GM18873 (cell line): ENCODE results near the gene ENTHD1.
"Not testable (repeated sequence)": the region's sequence is repeated elsewhere in the genome, so short reads cannot be mapped to it uniquely, and the experiment has no call there.

ENCODE experiments used
- ATAC-seq: cut with Tn5 transposase; IDR thresholded peaks from one replicate; pipeline ENCODE4 v1.9.1; 2021; ENCODE audit warnings: mild to moderate bottlenecking, moderate library complexity, moderate number of reproducible peaks; ENCODE audit not compliant: unreplicated experiment, low FRiP score

The ENTHD1 gene

DNA sequence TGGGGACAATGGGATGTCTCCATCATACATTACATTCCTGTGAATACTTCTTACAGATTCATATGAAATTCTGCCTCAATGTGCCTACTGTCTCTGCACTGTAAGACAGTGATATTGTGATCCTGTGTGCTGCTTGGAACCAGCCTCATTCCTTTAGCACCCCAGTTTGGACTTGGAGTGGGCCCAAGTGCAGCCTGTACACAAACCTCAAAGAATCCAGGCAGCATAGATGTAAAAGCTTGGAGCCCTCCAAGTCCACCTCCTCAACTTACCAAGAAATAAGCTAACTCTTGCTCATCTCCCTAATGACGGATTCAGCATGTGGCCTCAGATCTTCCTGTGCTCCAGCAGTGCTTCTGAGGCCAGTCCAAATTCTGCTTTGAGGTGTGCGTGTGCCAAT is 31.7 kb upstream of the ENTHD1 start:
- ATAC-seq, result no peak

DNA sequence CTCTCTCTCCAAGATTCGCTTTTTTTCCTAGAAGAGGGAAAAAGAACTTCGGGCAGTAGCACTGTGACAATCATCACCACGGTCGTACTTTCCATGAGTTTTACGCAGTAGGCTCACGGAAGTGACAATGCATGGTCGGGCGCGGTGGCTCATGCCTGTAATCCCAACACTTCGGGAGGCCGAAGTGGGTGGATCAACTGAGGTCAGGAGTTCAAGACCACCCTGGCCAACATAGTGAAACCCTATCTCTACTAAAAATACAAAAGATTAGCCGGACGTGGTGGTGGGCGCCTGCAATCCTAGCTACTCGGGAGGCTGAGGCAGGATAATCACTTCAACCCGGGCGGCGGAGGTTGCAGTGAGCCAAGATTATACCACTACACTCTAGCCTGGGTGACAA is 30.7 kb upstream of the ENTHD1 start:
- ATAC-seq, result no peak

DNA sequence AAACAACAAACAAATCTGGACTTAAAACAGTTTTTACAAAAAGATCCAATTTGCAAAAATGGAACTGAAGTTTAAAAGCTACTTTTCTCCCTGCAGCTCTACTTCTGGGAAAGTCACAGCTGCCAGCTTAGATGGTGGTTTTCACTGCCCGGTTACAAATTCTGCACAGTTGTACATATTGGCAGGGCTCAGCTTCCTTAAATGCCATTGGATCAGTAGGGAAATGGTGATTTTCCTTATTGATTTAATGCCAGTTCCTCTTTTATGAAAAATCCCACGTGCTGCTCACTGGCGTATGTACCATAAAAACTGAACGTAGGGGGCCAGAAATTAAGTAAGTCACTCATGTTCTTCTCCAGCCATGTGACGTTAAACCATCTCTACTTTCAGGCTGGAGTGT is 30.1 kb upstream of the ENTHD1 start:
- no peak for ATAC-seq

DNA sequence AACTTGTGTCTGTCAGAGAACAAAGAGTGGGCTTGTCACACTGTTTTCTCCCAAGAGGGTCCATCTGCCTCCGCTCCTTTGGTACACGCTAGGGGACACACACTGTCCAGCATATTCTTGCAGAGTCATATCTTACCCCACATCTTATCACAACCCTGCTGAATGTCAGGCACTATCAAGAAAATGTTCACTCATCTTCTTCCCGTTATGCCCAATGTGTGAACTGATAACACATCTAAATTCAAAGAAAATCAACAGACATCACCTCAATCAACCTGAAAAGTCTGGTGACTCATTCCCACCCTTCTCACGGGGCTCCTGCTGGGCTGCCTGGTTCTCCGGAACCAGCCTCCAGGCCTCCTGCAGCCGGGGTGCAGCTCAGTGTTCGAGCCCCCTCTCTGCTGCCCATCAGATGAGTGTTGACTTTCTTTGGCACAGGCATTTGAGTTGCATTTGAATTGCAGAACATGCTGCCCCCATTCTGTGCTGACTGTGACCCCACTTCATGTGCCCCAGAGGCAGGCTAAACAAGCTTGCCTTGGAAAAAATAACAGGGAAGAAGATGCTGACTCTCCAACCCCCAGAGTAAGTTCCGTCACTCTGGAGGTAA is 26.7 kb upstream of the ENTHD1 start:
- no peak for ATAC-seq

DNA sequence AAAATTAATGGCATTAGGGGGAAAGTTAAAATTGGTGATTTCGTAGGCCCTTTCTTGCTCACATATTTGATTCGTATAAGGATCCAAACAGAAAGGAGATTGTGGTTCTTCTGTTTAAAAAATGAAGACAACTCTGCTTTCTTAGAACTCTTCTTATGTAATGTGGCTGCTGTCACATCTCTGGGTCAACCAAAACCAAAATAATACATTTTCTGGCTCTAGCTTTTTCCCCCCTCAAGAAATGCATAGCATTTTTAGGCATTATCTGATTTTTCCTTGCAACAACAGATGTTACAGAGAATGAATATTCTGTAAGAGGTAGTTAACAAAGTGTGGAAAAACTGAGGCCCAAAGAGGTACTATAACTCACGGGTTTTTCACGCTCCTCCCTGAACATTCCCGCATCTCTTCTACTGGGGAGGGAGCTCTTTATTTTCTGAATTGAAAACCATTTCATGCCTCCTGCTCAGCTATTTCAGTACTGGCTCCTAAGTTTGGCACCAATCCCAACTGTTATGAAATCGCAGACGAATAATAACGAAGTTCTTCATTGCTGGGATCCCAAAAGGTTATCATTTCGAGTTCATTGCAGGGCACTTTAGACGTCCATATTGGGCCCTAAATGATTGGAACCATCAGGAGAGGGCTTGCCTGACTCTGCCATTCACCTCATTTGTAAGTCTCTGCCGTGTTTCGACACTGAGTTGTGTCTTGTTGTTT is 24.4 kb upstream of the ENTHD1 start:
- ATAC-seq, result no peak

DNA sequence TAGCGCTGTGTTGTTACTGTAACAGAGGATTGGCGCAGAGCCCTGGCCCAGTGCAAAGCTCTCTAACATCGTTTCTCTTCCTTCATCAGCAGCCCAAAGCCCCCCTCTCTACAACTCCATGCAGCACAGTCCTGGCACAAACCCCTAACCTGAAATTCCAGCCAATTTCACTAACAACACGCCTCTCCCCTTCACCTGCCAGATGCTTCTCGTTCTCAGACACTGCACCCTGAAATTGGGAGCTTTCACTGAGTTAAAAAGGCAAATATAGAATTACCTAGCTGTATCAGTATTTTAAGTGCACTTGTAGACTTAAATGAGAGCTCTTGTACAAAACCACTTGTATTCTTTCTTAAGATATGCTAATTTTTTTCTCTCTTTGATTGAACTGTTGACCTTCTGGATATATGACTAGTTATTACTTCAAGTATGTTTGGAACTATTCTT is 23.7 kb upstream of the ENTHD1 start:
- no peak for ATAC-seq

DNA sequence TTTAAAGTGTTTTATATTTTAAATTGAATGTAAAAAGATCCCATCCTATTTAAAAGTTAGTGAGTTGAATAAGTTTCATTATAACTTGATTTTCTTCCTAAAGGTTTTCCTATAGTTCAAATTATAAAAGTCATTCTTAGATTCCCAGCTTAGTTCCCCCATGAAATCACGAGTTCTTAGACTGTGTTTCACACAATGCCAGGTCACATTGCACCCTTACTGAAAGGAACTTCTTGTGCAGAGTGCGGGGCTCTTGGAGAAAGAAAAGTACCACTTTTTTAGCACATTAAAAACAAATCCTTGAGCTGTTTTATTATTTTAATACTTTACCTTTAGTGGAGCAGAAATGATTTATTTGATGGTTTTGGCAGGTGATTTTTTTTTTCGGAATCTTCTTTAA is 22.9 kb upstream of the ENTHD1 start:
- no peak for ATAC-seq

DNA sequence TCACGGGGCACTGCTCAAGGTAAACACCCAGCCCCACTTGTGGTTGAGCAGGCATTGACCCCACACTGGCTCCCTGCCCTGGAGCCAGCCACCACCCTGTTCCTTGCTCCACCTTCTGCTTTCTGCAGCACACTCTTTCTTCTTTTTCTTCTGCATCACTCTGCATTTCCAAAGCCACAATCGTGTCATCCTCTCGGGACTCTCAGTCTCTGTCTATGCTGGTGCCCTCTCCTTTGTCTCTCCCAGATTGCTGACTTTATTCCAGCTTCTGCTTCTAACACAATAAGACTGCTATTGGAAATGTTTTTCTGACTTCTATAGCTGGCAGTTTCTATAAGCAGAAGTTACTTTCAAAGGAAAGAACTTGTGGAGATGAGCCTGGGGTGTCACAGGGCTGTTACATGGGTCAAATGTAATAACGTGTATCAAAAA is 21.8 kb upstream of the ENTHD1 start:
- no peak for ATAC-seq

DNA sequence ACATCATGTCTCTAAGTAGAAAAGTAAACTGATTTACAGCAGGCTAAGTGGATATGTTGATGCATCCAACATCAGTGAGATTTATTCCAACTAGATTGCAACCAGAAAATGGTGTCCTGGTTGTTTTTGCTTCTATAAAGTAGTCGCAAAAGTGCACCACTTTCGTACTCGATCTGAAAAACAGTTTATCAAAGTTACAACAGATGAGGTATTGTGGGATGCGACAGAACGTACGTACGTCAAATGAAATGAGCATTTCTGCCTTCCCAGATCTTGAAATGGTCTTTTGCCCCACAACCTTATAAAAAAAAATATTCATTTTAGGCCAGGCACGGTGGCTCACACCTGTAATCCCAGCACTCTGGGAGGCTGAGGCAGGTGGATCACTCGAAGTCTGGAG is 21.0 kb upstream of the ENTHD1 start:
- no peak for ATAC-seq

DNA sequence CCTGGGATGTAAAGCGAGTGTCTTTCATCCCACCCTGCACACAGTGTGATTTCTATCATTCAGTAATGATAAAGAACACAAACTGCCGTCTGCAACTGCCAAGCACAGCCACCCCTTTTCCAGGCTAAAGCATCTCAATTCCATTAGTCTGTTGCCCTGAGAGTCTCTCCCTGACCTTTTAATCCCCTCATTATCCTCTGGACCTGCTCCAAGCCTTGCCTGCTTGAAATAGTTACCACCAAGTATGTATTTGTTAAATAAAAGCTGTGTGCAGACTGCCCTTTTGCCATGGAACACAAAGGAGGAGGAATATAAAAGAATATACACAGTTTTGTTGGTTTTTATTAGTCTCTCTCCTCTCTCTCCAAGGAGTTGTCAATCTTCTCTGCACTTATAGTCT is 20.3 kb upstream of the ENTHD1 start:
- ATAC-seq, result no peak

DNA sequence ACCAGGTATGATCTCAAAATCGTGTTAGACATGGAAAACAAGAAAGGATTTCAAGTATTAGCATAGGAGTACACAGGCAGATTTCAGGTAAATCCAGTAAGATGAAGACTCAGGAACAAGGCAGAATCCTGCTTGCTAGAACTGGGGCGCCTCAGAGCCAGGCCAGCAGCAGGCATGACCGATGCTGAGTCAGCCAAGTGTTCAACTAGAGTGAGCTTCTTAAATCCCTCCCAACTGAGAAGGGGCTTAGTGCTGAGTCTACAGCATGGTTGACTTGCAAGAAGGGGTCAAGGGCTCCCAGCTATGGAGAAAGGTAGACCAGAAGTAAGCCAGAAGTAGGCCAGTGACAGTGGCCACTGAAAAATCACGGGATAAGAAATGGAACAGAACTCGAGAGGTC is 19.8 kb upstream of the ENTHD1 start:
- ATAC-seq, result no peak

DNA sequence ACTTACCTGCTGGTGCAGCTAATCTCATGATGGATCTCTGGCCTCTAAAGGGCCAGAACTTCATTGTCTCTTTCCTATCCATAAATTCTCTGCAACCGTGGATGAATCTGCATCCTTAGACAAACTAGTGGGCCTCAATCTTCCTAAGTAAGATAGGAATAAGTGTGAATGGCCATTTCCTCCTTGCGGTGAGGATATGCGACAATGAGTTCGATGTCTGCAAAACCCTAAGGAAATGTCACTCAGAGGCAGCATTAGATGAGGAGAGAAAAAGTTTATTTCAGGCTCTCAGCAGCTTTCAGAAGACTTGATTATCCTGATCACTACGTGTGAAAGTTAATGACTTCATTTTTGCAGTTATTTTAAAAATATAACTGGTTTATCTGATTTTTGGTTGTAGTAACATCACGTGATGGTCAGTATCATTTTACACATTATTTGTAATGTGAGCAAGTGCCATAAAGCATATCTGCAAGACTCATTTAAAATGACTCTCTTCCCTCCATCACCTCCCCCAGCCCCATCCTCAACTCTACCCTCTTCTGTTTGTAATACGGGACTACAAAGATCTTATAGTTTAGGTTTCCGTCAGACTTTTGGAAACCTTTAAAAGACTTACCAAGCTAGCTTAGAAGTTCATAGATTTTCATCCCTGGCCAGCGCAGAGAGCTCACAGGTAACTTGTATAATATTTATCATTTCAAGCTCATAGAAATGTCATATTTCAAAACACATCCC is 17.5 kb upstream of the ENTHD1 start:
- ATAC-seq, result no peak

DNA sequence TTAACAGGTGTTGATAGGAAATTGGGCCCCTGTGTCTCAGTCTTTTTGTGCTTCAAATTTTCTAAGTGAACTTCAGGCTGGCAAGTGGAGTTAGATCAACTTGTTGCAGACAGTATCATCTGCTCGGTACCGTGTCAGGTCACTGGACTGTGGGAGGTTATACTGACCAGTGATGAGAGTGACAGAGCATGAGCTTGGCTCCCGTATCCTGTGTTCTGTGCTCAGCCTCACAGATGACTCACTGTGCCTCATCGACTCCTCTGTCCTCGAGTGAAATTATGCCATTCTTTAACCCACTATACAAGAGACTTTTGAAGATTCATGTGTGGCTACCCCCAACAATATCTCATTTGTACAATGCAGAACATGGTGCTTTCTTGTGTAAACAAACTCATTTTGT is 15.2 kb upstream of the ENTHD1 start:
- ATAC-seq, result no peak

DNA sequence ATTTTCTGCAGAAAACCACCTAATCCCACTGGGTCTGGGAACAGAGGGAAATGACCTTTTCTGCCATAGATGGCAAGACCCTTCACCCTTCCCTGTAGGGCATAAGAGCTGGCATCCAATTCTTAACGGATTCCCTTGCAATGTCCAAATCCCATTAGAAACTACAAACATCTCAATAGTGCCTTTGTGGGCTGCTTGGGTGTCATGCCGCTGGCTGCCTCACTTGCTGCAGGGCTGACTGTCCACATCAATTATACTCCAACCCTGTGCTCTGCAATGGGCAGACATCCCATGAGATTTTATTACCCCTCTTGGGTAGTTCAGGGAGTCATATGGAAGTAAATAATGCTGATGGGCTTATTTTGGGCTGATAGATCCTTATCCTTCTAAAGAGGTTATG is 14.6 kb upstream of the ENTHD1 start:
- ATAC-seq, result no peak

DNA sequence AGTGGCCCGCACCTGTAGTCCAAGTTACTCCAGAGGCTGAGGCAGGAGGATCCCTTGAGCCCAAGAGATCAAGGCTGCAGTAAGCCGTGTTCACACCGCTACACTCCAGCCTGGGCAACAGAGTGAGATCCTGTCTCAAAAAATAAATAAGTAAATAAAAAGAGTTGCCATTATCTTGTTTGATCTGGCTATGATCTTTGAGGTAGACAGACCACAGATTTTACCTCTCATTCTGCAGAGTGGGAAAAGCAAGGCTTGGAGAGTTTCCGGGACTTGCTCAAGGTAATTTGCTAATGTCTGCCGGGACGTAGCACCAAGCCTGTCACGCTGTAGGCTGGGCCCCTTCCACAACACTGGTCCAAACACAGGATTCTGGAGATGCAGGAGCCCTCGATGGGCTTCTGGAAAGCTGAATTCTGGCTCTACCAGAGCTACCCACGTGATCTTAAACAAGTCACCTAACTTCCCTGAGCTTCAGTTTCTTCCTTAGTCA is 14.1 kb upstream of the ENTHD1 start:
- no peak for ATAC-seq

DNA sequence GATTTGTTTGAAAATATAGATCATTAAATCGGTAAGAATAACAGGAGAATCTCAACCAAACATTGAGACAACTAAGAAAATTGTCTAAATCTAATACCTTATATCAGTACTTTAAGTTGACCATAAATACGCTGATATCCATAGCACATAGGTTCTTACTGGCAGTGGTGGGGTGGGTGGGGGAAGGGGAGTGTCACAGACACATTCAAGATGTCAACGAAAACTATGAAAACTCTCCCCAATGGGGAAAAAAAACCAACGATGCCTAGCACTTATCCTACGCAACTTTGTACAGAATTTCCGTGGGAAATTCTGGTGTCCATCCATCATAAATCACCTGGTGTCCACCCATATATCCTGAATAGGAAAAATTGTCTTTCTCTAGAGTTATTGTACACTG is 13.5 kb upstream of the ENTHD1 start:
- ATAC-seq, result no peak

DNA sequence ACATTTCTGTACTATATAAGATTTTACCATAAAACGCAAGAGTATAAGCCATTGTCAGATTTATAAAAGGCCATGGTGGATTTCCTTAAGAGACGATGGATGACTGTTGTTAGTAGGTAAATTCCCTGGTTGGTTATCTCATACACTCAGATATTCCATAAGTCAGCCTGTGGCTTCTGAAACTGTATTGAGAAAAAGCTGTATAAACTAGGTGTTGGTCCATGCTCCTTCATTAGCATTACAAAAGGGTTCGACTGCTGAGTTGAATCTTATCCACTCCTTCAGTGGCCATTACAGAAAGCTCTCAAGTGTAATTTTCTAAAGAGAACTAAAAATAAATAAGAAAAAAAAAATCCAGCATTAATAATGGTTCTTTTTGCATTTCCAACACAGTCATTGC is 12.6 kb upstream of the ENTHD1 start:
- ATAC-seq, result no peak

DNA sequence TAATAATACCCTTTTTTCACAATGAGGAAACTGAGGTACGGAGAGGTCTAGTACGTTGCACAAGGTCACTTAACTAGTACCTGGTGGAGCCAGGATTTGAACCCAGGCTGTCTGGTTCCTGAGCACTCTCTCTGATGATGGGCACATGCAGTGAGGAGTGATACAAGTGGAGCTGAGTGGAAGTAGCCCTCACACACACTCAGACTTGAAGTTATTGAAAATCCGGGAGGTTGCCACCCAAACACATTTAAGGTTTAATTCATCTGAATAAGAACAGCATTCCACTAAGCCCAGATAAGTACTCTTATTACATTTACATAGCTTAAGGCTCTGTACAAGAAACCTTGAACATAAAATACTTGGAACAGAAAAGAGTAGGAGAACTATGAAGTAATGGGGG is 12.1 kb upstream of the ENTHD1 start:
- no peak for ATAC-seq

DNA sequence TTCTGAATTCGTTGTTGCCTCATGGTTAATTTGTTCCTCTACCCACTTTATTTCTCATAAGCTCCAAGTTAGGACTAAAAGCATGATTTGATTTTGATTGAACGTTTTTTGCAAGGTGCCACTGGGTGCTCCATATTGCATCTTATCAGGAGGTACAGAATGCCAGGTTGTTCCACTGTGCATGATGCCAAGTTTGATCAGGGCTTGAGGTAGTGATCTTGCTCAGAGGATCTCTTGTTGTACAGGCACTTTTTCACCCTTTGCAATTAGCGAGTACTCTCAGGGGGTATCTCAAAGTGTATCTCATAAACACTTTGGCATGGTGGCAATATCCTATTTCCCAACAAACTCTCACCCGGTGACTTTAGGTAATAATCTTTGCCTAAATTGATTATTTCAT is 11.3 kb upstream of the ENTHD1 start:
- no peak for ATAC-seq

DNA sequence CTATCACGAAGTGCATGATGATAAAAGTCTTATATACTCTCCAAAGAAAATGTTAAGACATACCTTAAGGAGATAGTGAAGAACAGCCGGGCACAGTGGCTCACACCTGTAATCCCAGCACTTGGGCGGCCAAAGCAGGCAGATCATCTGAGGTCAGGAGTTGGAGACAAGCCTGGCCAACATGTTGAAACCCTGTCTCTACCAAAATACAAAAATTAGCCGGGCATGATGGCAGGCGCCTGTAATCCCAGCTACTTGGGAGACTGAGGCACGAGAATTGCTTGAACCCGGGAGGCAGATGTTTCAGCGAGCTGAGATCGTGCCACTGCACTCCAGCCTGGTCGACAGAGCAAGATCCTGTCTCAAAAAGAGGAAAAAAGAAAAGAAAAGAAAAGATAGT is 10.5 kb upstream of the ENTHD1 start:
- ATAC-seq, result not testable (repeated sequence)

DNA sequence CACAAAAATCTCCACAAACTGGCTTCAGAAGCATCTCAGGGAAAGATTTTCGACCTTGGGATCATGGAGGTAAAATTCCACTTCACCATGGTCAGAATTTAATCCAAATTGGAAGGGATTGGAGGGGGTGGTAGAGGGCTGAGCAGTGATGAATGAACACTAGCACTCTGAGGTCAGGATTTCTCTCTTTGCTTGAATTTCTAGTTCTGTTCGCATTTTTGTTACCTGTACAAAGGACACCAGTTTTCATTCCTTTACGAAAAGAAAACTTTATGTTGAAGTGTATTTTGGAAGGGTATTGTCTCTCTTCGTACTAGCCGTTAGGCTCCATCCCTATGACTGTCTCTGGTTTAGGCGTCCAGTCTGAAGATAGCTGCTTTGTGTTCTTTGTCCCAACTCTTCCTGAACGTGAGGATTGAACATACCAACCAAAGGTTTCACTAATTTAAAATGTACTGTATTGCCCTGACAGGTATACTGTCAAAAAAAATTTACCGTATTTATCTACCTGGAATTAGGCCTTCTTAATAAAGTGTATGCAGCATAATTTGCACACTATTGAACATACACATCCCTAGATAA is 8.1 kb upstream of the ENTHD1 start:
- ATAC-seq, result no peak
